Activated naive CD4-positive, alpha-beta T cell treated with anti-CD3 and anti-CD28 coated beads, Interleukin-2, amount 10 ng/mL, durations not matched to agents 7 days and 5 days (primary cell): ENCODE data around the gene HTT.

Source experiments
- CTCF ChIA-PET: fragments of 350-600 bp; sonication (Branson Sonifier 250); formaldehyde crosslinking; loops from one replicate; lab custom pipeline; 2021; ENCODE audit warnings: antibody characterized with exemption; lab: Charles Lee
- DNase-seq: peaks from one replicate; pipeline ENCODE4 v3.0.0-alpha.2; 2020
- H3K27ac Mint-ChIP-seq: one replicate; pipeline ENCODE4 v1.8.0; 2021; ENCODE audit warnings: mild to moderate bottlenecking, moderate library complexity, mixed read lengths
- H3K27me3 Mint-ChIP-seq: one replicate; pipeline ENCODE4 v1.8.0; 2021; ENCODE audit warnings: mild to moderate bottlenecking, mixed read lengths
- H3K36me3 Mint-ChIP-seq: one replicate; pipeline ENCODE4 v1.8.0; 2021; ENCODE audit warnings: mixed read lengths
- H3K4me1 Mint-ChIP-seq: one replicate; pipeline ENCODE4 v1.8.0; 2021; ENCODE audit warnings: mixed read lengths
- H3K4me3 Mint-ChIP-seq: one replicate; pipeline ENCODE4 v1.8.0; 2021; ENCODE audit warnings: mild to moderate bottlenecking, moderate library complexity, mixed read lengths
- H3K9me3 Mint-ChIP-seq: one replicate; pipeline ENCODE4 v1.8.0; 2021; ENCODE audit warnings: mixed read lengths

HTT gene

GRCh38 chr4:3218824-3219760, 144.6 kb downstream of the HTT start:
- H3K27ac Mint-ChIP-seq: peak overlapping the region; percentile 67

GRCh38 chr4:3219761-3220475, 145.4 kb downstream of the HTT start:
- Mint-ChIP-seq H3K9me3 (no peaks in the 10 kb centered on the region), H3K27ac (peak overlapping the region; percentile 67), H3K27me3 (no peaks in the 10 kb centered on the region), H3K4me1 (peaks cover 19% of the 10 kb centered on the region), H3K36me3 (peaks cover 58% of the 10 kb centered on the region), H3K4me3 (no peak overlapping the region)
- DNase-seq: no peak
- CTCF ChIA-PET: interaction anchor here (1.3 kb wide), 1 partner anchor 26 kb away, joined by 5 read pairs; no protein-coding TSS in a partner anchor

More at GRCh38 chr4:3218824-3219760, 144.6 kb downstream of the HTT start:
- Mint-ChIP-seq H3K27me3 (no peaks in the 10 kb centered on the region), H3K4me3 (no peak overlapping the region), H3K9me3 (no peaks in the 10 kb centered on the region), H3K36me3 (peaks cover 59% of the 10 kb centered on the region), H3K4me1 (peaks cover 19% of the 10 kb centered on the region)
- DNase-seq: no peak
- CTCF ChIA-PET: interaction anchor here (1.3 kb wide), 1 partner anchor 26 kb away, joined by 5 read pairs; no protein-coding TSS in a partner anchor

DNA sequence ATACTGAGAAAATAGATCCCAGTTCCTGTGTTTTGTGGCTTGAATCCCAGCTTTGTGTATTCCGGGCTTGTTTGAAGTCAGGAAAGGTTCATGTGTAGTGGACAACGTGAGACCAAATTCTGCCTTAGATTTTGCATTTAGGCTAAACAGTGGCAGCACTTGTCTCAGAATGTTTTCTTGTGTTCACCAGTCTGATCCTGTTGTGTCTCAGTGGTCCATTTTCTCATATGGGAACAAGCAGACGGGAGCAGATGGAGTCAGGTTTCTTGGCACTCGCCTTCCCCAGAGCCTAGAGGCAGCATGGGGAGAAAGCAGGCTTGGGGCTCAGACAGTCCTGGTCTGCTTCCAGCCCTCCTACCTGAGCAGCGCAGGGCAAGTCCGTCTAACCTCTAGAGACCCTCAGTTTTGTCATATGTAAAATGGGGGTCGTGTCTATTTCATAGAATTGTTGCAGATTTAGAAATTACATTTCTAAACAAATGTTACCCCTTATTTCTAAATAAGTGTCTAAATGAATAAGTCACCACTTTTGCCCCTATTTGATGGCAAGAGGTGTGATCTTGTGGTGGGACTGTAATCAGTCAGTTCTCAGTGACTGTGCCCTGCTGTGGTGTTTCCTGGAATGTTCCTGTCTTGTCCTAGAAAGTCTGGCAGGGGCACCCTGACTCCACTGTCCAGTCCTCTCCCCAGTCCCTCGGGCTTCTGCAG, 146.1 kb downstream of the HTT start:
- H3K36me3 Mint-ChIP-seq: peaks cover 59% of the 10 kb centered on the region

GRCh38 chr4:3221184-3221494, 146.7 kb downstream of the HTT start:
- Mint-ChIP-seq H3K4me3 (no peak overlapping the region), H3K4me1 (peaks cover 21% of the 10 kb centered on the region)
- CTCF ChIA-PET: no interaction called here

More for the DNA sequence above, 146.1 kb downstream of the HTT start:
- Mint-ChIP-seq H3K4me1 (peaks cover 19% of the 10 kb centered on the region), H3K27ac (no peak overlapping the region), H3K27me3 (no peaks in the 10 kb centered on the region), H3K4me3 (no peak overlapping the region), H3K9me3 (no peaks in the 10 kb centered on the region)
- CTCF ChIA-PET: no interaction called here
- no peak for DNase-seq

DNA sequence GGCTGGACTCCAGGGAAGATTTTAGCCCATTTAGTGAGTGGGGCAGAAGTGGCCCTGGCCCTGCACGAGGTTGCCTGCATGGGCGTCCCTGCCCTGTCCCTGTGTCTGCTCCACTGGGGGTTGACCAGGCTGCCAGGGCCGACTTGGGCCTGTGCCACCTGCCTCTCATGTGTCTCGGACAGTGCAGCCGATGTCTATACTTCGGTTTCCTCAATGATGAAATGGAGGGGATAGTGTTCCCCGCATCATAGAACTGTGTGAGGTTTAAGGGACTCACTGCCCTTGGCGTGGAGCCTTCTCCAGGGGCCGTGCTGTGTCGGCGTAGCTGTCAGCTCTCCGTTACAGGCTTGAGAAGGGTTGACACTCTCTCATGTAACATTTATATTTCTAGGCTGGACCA, 147.5 kb downstream of the HTT start:
- CTCF ChIA-PET: no interaction called here

More at GRCh38 chr4:3221184-3221494, 146.7 kb downstream of the HTT start:
- no peaks in the 10 kb centered on the region for H3K27me3 Mint-ChIP-seq
- DNase-seq: no peak
- no peak overlapping the region for H3K27ac Mint-ChIP-seq
- peaks cover 58% of the 10 kb centered on the region for H3K36me3 Mint-ChIP-seq
- no peaks in the 10 kb centered on the region for H3K9me3 Mint-ChIP-seq

GRCh38 chr4:3223346-3223745, 148.9 kb downstream of the HTT start:
- Mint-ChIP-seq H3K27me3 (no peaks in the 10 kb centered on the region), H3K4me1 (peaks cover 23% of the 10 kb centered on the region), H3K36me3 (peaks cover 53% of the 10 kb centered on the region), H3K9me3 (no peaks in the 10 kb centered on the region), H3K27ac (no peak overlapping the region), H3K4me3 (no peak overlapping the region)
- CTCF ChIA-PET: no interaction called here
- no peak for DNase-seq

More for the DNA sequence above, 147.5 kb downstream of the HTT start:
- H3K4me3 Mint-ChIP-seq: no peak overlapping the region
- peaks cover 60% of the 10 kb centered on the region for H3K36me3 Mint-ChIP-seq
- peaks cover 23% of the 10 kb centered on the region for H3K4me1 Mint-ChIP-seq
- no peaks in the 10 kb centered on the region for H3K27me3 Mint-ChIP-seq
- no peaks in the 10 kb centered on the region for H3K9me3 Mint-ChIP-seq
- no peak overlapping the region for H3K27ac Mint-ChIP-seq
- no peak for DNase-seq

GRCh38 chr4:3223956-3224748, 149.7 kb downstream of the HTT start:
- no peak for DNase-seq
- Mint-ChIP-seq H3K4me3 (no peak overlapping the region), H3K36me3 (peaks cover 53% of the 10 kb centered on the region), H3K27me3 (no peaks in the 10 kb centered on the region), H3K4me1 (peaks cover 18% of the 10 kb centered on the region), H3K27ac (peak overlapping the region; percentile 17), H3K9me3 (peaks cover 3% of the 10 kb centered on the region)
- CTCF ChIA-PET: interaction anchor here (0.8 kb wide), 1 partner anchor 31 kb away, joined by 3 read pairs; no protein-coding TSS in a partner anchor

GRCh38 chr4:3225071-3225850, 150.8 kb downstream of the HTT start:
- CTCF ChIA-PET: interaction anchor here (0.8 to 1.2 kb wide), 3 partner anchors 32 to 218 kb away, joined by 3 read pairs; no protein-coding TSS in a partner anchor
- peaks cover 7% of the 10 kb centered on the region for H3K4me1 Mint-ChIP-seq
- no peak overlapping the region for H3K4me3 Mint-ChIP-seq
- H3K27ac Mint-ChIP-seq: no peak overlapping the region
- peaks cover 55% of the 10 kb centered on the region for H3K36me3 Mint-ChIP-seq
- no peaks in the 10 kb centered on the region for H3K27me3 Mint-ChIP-seq
- DNase-seq: no peak
- peaks cover 7% of the 10 kb centered on the region for H3K9me3 Mint-ChIP-seq

- H3K9me3 Mint-ChIP-seq: peaks cover 7% of the 10 kb centered on the region
- H3K4me1 Mint-ChIP-seq: peaks cover 7% of the 10 kb centered on the region
- DNase-seq: no peak
- H3K36me3 Mint-ChIP-seq: peaks cover 59% of the 10 kb centered on the region
- H3K4me3 Mint-ChIP-seq: no peak overlapping the region
- peak overlapping the region; percentile 80 for H3K27ac Mint-ChIP-seq
- CTCF ChIA-PET: interaction anchor here (0.8 to 1.2 kb wide), 3 partner anchors 33 to 217 kb away, joined by 3 read pairs; no protein-coding TSS in a partner anchor
- no peaks in the 10 kb centered on the region for H3K27me3 Mint-ChIP-seq
Measured at GRCh38 chr4:3225936-3226335, 151.5 kb downstream of the HTT start.

DNA sequence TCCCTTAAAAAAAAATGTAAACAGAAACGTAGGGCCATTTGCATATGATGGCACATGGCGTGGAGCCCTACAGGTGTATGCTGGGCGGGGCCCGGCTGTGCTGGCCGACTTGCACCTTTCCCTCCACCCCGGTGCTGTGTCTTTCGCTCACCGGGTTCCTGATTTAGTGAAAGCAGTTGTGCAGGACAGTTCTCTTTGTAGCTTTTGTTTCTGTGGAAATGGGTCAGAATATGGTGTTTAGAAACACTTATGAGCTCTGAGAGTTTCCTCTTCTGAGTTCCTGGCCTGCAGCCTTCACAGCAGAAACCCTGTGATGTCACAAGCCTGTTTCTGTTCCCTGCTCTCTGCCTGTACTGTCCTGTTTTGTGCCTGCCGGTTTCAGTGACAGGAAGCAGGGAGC, 152.0 kb downstream of the HTT start:
- Mint-ChIP-seq H3K9me3 (peaks cover 7% of the 10 kb centered on the region), H3K27ac (peak overlapping the region; percentile 33), H3K4me3 (no peak overlapping the region), H3K27me3 (no peaks in the 10 kb centered on the region), H3K36me3 (peaks cover 62% of the 10 kb centered on the region), H3K4me1 (peaks cover 4% of the 10 kb centered on the region)
- no peak for DNase-seq
- CTCF ChIA-PET: interaction anchor here (1.2 kb wide), 1 partner anchor 33 kb away, joined by 3 read pairs; no protein-coding TSS in a partner anchor

DNA sequence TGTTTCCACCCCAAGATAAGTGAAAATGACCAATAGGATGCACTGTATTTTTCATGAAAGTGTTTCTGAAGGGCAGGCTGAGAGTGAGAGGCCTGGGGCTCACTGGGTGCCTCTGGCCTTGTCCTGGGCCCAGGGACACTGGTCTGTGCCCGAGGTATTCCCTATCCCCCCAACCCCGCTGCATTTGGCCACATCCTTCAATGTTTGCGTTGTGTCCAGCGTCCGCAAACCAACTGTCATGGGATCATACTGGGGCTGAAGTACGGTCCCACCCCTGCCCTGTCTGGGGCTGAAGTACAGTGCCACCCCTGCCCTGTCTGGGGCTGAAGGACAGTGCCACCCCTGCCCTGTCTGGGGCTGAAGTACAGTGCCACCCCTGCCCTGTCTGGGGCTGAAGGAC, 152.5 kb downstream of the HTT start:
- CTCF ChIA-PET: interaction anchor here (1.2 kb wide), 1 partner anchor 34 kb away, joined by 3 read pairs; no protein-coding TSS in a partner anchor
- no peak for DNase-seq
- H3K27ac Mint-ChIP-seq: peak overlapping the region; percentile 33
- peaks cover 64% of the 10 kb centered on the region for H3K36me3 Mint-ChIP-seq
- peaks cover 7% of the 10 kb centered on the region for H3K9me3 Mint-ChIP-seq
- H3K27me3 Mint-ChIP-seq: no peaks in the 10 kb centered on the region
- H3K4me1 Mint-ChIP-seq: peaks cover 4% of the 10 kb centered on the region
- H3K4me3 Mint-ChIP-seq: no peak overlapping the region

DNA sequence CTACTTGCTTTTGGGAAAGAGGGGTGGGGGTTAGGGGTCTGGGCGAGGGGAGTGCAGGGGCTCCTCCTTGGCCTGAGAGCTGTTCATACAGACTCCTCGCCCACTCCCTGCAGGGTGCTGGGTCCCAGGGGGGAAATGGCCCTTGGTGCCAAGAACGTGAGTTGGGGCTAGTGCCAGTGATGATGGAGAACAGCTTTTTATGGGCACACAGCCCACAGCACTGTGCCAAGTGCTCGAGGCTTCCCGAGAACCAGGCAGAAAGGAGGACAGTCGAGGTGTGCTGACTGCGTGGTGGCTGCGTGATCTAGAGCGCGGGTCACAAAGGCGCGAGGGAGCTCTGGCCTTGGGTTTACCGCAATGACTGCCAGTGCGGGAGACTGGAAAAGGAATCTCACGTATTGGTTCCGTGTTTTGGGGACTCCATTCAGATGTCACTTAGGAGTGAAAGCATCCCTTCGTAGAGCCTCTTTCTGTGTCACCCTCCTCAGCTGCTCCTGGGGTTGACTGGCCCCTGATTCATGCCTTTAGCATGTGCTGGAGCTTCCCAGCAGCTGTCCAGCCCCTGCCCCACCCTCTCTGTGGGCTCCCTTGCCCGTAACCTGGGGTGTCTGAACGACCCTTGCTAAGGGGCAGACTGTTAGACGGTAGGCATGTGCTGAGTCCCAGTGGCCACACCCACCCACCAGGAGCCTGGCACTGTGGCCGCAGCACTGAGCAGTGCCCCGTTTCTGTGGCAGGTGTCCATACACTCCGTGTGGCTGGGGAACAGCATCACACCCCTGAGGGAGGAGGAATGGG, 153.6 kb downstream of the HTT start:
- CTCF ChIA-PET: no interaction called here
- Mint-ChIP-seq H3K27ac (no peak overlapping the region), H3K4me1 (peaks cover 4% of the 10 kb centered on the region), H3K27me3 (no peaks in the 10 kb centered on the region), H3K36me3 (peaks cover 56% of the 10 kb centered on the region), H3K9me3 (peaks cover 7% of the 10 kb centered on the region), H3K4me3 (no peak overlapping the region)
- no peak for DNase-seq
